8988T (cell line): Measurements from ENCODE around the gene CTCF.
A peak's percentile ranks its signal among the peaks of the same experiment; 100 is the strongest.

Experiments
- DNase-seq: peaks from one replicate; pipeline ENCODE4 v3.0.0; 2011

CTCF gene

GRCh38 chr16:67653789-67654402, 91.6 kb downstream of the CTCF start:
- peak; percentile 83 for DNase-seq

DNA sequence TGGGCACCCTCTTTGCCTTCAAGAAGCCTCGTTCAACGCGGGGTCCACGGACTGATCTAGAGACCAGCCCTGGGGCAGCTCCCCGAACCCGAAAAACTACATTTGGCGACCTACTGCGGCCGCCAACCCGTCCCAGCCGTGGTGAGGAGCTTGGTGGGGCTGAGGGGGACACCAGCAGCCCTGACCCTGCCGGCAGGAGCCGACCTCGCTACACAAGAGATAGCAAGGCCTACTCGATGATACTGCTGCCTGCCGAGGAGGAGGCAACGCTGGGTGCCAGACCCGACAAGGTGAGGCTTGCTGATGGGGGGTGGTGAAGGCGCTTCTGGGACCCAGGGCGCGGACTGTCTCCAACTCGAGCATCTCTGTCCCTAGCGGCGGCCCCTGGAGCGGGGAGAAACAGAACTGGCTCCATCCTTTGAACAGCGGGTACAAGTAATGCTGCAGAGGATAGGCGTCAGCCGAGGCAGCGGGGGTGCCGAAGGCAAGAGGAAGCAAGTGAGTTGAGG, 92.1 kb downstream of the CTCF start:
- DNase-seq, result no peak

GRCh38 chr16:67655363-67655762, 93.0 kb downstream of the CTCF start:
- no peak for DNase-seq

DNA sequence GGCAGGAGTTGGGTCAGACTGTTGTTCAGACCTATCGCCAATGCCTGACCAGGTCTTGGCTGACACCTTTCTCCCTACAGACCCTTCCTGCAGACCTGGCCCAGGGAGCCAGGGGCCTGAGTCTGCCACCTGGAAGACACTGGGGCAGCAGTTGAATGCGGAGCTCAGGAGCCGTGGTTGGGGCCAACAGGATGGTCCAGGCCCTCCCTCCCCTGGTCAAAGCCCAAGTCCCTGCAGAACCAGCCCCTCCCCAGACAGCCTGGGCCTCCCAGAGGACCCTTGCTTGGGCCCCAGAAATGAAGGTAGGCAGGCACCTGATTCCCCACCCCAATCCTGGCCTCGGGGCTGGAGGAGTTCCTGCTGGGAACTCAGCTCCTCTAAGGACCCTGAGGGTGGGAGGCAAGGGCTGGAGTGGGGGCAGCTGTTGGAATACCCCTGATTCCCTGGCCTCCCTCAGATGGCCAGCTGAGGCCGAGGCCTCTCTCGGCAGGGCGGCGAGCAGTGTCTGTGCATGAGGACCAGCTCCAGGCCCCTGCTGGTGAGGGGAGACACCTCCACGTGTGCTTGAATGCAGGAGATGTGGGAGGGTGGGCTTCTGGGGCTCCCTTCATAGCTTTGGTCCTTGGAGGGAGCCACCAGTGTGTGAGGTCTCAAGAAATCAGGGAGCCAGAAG, 94.2 kb downstream of the CTCF start:
- no peak for DNase-seq

GRCh38 chr16:67657017-67657608, 94.8 kb downstream of the CTCF start:
- DNase-seq, result no peak

DNA sequence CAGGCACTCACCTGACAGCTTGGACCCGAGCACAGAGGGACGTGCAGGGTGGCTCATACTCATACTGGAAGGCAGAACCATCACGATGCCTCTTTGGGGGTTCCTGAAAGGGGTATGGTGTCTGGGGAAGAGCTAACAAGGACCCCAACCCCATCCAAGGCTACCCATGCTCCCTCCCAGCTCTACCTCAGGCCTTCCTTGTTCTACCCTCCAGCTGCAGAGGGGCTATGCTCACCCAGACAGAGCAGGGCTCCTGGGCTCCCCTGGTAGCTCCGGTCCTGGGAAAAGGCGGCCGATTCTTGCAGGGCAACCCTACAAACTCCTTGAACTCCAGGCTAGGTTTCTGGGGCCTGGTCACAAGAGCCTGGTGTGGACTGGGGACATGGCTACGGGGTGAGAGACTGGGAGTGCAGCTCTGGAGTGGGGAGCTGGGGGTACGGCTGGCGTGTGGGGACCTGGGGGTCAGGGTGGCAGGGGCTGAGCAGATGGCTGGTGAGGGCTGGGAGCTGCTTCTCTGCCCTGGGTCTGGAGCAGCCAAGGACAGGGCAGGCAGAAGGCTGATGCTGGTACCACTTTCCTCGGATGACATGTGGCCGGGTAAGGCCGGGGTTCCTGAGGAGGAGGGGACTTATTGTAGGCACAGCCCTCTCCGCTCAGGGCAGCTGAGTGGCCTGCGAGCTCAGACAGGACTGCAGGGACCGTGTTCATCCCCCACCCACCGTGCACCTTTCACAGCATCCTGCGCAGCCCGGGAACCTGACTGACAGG, 95.6 kb downstream of the CTCF start:
- DNase-seq, result no peak

DNA sequence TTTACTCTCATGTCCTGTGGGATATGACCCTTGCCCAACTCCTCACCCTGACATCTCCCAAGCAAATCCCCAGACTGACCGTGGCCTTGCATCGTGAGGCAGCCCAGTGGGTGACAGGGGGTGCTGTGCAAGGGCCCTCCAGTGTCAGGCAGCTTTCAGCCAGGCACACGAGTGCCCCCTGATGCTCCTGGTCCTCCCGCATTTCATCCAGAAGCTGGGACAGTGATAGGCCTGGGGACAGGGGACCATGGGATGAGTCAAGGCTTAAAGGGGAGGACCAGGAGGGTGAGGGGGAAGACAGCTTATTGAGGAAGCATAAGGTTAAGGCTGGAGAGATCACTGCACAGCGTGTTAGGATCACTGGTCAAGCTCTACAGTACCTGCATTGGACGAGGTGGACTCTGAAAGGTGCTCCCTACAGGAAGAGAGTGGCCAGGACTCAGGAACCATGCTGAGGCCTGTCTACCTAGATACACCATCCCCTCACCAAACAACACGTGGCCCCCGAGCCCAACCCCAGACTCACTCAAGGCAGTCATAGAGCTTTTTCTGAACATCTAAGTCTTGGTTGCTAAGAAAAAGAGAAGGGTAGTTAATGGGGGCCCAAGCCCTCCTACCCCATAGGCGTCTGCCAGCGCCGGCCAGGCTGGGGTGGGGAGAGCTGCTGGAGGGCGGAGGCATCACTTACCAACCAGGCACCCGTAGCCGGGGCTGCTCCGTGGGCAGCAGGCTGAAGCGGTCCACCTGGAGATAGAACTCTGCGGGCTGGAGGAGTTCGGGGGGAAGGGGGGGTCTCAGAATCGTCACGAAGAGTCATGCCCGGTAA, 96.7 kb downstream of the CTCF start:
- DNase-seq, result peak; percentile 68

- peak; percentile 100 for DNase-seq
Observed at GRCh38 chr16:67659675-67660563, 97.6 kb downstream of the CTCF start, which contains the start of gene ACD. Gene ACD, minus strand, starts transcription at chr16:67660260. Its CDS starts 40 bp downstream, at chr16:67660220.

- peak; percentile 100 for DNase-seq
Observed at GRCh38 chr16:67660564-67661028, 98.3 kb downstream of the CTCF start, which contains the start of gene PARD6A. Gene PARD6A, plus strand, starts transcription at chr16:67660960. Its CDS starts 79 bp downstream, at chr16:67661039.

DNA sequence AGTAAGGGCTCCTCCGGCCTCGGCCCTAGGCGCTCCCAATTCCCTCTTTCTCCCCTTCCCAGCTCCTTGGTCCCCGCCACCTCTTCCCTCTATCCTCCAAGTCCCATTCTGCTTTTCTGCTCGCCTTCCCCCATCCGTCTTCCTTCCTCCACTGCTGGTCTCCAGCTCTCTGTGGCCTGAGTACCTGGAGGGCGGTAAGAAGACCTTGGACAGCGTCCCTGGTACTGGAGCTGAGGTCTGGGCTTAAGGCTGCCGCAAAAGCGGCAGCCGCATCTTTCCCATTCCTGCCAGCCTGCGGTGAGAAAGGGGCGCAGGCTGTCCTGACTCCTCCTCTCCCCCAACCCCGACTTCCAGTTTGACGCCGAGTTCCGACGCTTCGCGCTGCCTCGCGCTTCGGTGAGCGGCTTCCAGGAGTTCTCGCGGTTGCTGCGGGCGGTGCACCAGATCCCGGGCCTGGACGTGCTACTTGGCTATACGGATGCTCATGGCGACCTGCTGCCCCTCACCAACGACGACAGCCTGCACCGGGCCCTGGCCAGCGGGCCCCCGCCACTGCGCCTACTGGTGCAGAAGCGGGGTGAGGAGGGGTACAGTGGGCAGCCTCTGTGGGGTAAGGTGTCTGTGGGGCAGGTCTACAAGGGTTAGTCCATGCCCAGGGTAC, 98.9 kb downstream of the CTCF start:
- no peak for DNase-seq

DNA sequence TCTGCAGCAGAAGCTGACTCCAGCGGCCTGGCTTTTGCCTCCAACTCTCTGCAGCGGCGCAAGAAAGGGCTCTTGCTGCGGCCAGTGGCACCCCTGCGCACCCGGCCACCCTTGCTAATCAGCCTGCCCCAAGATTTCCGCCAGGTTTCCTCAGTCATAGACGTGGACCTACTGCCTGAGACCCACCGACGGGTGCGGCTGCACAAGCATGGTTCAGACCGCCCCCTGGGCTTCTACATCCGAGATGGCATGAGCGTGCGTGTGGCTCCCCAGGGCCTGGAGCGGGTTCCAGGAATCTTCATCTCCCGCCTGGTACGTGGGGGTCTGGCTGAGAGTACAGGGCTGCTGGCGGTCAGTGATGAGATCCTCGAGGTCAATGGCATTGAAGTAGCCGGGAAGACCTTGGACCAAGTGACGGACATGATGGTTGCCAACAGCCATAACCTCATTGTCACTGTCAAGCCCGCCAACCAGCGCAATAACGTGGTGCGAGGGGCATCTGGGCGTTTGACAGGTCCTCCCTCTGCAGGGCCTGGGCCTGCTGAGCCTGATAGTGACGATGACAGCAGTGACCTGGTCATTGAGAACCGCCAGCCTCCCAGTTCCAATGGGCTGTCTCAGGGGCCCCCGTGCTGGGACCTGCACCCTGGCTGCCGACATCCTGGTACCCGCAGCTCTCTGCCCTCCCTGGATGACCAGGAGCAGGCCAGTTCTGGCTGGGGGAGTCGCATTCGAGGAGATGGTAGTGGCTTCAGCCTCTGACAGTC, 99.7 kb downstream of the CTCF start:
- DNase-seq, result peak; percentile 27

GRCh38 chr16:67662653-67663010, 100.3 kb downstream of the CTCF start:
- DNase-seq, result peak; percentile 28

- DNase-seq, result peak; percentile 97
Observed at GRCh38 chr16:67663151-67663876, 101.0 kb downstream of the CTCF start.

- no peak for DNase-seq
Observed at GRCh38 chr16:67663877-67664222, 101.5 kb downstream of the CTCF start.

DNA sequence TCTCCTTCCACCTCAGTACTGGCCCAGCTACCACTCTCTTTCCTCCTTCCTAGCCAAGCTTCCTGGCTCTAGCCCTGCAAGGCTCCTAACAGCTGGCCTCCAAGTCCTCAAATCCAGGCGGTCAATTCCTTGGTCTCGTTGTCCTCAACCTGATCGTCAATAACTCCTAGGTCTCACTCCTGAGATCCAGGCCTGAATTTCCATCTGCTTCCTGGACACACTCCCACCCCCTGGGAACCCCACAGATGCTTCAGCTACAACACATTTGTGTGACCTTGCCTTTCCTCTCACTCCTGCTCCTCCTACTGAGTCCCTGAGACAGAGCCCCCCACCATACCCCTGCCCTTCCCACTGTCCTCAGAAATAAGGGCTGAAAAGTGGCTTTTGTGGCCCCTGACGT, 101.9 kb downstream of the CTCF start:
- peak; percentile 36 for DNase-seq

- no peak for DNase-seq
Observed at GRCh38 chr16:67664871-67665270, 102.5 kb downstream of the CTCF start.

DNA sequence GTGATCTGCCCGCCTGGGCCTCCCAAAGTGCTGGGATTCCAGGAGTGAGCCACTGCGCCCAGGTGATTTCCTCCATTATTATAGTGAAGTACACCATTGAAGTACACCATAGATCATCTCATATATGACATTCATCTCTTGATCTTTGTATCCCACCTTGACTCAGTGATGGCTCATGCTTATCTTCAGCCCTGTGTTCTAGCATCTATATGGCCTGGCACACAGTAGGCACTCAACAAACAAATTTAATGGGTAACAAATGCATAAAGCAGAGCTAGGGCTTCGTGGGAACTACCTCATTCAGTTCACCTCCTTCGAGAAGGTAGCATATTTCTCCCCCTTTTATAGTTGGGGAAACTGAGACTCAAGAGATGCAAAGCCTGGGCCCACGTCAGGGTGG, 103.3 kb downstream of the CTCF start:
- DNase-seq, result no peak

DNA sequence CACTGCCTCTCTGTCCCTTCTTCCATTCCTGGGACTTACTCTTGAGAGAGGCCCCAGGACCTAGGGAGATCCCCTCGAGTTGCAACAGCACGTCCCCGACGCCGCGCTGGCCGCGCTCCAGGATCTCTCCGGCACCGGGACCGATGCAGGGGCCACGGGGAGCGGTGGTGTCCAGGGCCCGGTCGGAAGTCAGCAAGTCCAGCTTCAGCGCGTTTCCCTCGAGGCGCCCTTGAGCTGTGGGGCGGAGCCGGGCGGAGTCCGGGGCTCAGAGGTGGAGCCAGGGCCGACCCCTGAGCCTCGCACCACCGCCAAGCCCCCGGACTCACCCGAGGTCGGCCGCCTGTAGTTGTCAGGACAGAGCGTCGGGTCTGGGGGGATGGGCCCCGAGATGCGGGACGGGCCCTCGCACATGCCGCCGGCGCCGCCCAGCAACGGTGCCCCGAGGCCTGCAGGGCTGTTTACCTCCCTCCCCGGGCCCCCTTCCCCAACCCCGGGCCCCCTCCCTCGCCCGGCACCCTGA, 103.8 kb downstream of the CTCF start:
- DNase-seq, result peak; percentile 83
